HG02981 (cell line): Measurements from ENCODE around the gene INPP5A.

ENCODE experiments used
- ATAC-seq: cut with Tn5 transposase; IDR thresholded peaks from one replicate; pipeline ENCODE4 v1.9.1; 2021; ENCODE audit warnings: mild to moderate bottlenecking, moderate library complexity; ENCODE audit not compliant: unreplicated experiment

The INPP5A gene

DNA sequence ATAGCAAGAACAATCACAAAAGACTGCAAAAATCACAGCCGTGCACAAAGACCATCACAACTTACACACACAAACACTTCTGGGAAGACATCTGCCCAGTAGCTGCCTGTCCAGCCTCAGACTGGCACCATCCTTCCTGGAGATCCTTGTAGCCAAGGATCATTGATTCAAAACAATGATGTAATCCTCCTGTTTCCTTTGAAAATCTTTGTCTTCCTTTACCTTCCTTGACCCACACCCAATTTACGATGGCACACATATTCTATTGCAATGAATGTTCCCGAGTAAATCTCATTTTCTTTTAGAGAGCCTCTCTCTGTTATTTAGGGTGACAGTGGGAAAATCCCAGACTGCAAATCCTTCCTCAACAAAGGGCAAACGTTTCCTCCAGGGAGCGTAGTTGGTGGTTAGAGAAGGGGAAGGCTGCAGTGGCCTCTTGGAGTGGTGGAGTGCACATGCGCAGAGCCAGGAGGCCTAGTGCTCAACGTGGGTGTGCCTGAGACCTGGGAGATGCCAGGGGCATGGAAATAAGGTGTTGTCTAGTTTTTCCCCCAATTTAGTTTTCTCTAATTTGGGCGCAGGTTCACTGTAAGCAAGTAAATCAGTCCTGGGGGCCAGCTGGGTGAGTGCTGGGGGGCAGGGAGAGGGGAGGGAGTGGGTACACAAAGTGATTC, 3.1 kb upstream of the INPP5A start:
- no peak for ATAC-seq

DNA sequence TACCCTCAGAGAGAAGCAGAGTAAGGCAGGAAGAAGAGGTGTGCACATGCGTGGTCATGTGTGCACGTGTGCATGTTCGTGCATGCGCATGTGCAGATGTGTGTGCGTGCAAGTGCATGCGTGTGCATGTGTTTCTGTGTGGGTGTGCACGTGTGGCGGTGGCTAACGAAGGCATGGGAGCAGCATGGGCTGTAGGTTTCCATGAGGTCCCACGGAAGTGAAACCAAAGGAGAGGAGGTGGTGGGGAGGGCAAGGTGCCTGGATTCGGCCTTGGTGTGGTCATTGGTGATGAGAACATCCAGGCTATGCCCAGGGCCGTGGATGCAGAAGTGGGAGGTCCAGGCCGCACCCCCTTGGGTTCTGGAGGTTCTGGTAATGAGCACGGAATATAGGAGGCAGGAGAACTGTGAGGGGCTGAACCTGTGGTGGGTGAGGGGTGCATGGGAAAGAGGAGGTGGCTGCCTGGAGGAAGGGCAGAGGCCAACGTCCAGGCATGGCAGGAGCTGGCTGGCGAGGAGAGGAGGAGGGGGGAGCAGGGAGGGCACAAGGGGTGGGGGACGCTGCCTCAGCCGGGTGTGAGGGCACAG, 2.4 kb upstream of the INPP5A start:
- no peak for ATAC-seq

DNA sequence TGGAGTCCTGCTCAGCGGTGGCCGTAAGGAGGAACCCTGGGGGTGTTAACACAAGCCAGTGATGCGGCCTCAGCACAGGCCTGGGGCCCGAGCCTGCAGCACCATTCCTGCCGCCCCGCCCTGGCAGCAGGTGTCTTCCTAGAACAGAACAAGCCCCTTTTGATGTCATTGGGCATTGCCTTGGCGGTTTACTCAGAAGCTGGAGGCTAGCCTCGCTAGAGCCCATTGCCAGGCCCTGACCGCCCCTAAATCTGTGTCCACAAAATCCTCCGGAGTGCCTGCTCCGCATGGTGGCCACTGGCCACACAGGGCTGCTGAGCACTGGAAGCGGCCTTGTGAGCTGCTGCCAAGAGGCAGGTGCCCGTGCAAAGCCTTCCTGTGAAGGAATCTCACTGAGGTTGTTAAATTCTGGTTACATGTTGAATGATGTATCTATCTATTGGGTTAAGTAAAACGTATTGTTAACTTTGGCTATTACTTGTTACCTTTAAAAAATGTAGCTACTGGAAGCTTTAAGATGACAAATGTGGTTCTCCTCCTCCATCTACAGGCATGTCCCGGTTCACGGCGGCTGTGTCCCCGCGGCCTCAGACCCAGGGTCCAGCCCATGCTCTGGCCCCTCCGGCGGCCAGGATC, 1.2 kb upstream of the INPP5A start:
- no peak for ATAC-seq

DNA sequence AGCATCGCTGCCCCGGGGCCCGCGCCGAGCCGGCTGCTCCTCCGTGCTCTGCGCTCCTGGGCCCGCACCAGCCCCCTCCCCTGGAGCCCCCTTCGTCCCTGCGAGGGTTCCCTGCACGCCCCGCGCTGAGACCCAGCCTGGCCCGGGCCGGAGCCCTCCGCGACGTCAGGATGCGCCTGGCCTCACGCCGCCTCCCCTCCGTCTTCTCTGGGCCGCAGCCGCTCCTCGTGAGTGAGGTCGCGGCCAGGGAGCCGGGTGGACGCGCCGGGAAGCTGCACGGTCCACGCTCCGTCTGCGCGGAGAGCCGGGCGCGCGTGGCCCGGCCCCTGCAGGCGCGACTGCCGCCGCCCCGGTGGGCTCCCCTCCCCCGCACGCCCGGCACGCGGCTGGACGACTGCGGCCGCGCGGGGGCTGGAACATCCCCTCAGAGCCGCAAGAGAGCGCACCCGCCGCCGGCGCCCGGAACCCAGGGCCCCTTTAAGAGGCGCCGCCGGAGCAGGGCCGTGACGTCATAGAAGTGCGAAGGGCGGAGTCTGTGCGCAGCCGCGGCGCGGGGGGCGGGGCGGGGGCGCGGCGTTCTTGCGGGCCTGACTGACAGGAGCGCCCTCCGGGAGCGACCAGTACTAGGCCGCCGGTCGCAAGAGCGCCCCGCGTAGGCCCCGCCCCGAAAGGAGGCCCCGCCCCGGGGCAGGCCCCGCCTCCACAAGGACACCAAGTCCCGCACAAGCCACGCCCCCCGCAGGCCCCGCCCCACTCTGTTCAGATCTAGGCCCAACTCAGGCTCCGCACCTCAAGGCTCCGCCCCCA, 507 bp upstream of the INPP5A start:
- ATAC-seq, result peak; percentile 85

DNA sequence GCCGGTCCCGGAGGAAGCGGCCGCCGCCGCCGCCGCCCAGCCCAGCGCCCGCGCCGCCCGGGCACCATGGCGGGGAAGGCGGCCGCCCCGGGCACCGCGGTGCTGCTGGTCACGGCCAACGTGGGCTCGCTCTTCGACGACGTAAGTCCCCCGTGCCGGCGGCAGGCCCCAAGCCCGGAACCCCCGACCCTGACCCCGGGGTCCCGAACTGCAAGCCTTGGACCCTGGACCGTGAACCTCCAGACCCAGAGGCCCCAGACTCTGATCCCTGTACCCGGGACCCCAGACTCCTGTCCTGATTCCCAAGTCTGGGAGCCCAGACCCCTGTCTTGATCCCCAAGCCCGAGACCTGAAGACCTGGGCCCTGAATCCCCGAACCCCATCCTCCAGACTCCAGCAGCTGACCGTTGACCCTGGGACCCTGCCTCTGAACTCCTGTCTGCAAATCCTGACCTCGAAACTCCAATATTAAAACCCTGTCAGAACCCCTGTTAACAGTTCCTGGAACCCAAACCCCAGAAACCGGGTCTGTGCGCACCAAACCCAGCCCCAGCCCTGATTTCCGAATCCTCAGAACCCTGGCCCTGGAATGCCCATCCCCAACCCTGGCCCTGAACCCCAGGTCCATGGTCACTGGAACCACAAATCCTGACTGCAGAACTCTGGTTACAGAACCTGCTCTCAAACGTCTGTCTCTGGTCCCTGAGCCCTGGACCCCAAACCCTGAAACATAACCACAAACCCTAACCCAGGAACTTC, 623 bp downstream of the INPP5A start:
- ATAC-seq, result no peak

DNA sequence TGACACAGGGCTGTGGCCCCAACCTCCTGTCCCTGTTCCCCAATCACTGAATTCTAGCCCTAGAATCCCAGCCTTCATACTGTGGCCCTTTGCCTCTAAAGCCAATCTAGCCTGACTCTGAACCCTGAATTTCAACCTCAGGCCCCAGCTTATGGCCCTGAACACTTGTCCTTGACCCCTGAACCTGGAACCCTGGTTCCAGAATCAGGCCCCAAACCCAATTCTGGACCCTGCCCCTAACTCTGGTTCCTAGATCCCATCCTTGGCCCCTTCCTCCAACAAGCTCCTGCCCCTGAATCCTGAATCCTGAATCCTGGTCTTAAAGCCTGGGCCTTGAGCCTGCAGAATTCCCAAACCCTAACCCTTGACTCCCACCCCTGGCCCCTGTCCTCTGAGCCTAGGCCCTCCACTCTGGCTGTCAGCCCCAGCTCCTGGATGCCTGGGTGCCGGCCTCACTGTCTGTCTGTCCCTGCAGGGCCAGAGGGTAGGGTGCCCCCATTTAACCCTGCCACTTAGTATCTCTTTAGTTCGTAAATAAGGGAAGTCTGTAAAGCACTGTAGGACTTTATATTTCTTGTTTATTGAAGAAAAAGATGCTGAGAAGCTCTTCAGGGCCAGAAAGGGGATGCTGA, 1.3 kb downstream of the INPP5A start:
- ATAC-seq, result no peak

DNA sequence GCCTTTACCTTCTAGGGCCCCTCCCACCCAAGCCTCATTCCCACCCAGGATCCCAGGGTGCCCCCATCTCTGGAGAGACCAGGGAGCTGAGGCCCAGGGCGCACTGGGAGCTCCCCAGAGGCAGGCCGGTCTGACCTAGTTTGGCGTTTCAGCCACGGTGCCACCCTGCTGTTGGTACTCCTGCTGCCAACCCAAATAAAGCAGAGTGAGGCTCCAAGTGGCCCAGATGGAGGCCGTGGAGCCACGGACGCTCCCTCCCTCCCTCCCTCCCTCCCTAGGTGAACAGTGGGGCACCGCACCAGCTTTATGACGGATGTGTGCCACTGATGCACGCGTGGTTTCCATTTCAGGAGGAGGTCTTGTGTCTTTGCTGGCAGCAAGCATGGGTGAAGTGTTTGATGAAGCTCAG, 1.8 kb downstream of the INPP5A start:
- no peak for ATAC-seq

DNA sequence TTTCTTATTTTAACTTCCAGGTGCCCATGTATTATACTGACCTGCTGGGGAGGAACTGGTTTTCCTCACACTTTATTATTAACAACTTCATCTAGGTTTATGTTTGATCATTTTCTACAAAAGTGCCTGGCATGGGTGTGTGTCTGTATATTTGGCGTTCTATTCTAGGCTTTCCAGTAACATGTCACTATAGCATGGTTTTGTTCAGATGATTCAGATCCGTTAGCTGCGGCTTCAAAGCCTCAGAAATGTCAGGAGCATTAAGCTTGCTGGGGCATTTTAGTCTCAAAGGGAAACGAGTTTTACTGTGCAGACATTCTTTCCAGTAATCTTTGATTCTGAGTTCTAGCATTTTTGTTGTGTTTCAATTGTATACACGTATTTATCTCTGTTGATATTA, 2.3 kb downstream of the INPP5A start:
- no peak for ATAC-seq

DNA sequence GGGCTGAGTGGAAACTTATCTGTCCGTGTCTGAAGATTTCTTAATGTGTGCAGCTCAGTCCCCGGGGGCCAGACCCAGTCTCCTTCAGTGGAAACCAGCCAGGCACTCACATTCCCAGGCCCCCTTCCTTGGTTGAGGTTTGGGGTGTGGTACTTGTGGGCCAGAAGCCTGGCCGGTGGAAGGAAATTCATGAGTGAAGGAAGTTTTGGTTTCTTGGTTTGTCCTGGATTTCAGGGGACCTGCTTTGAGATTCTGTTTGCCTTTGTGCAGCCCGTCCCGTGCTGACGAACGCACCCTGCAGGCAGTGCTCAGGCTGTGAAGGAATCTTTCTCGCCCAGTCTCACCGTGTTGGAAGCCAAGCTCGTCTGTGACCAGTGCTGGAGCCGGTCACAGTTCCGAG, 2.9 kb downstream of the INPP5A start:
- ATAC-seq, result no peak

DNA sequence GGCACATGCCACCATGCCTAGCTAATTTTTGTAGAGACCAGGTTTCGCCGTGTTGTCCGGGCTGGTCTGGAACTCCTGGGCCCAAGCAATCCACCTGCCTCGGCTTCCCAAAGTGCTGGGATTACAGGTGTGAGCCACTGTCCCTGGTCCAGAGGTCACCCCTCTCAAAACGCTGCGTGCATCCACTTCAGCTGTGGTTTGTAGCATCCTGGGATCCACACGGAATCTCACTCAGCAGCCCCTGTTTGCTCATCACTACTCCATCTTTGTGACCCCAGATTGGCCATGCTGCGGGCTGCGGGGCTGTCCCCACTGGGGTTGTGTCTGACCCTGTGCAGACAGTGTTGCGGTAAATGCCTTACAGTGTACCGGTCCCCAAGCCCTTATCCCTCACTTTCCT, 3.5 kb downstream of the INPP5A start:
- no peak for ATAC-seq

DNA sequence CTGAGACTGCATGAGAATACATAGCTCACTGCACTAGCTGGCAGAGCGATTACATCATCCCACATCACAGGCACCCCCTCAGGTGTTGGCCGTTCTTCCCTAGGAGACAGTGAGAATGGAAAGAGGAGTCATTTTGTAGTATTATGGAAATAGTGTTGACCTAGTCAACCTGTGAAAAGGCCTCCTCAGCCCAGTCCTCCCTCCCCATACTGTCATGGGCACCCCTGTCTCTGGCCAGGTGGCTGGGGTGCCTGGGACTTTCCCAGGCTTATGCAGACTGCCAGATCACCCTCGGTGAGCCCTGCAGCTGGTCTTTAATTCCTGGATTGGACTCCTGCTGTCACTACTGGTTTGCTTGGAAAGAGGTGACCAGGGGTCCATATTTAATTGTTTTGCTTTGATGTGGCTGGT, 4.0 kb downstream of the INPP5A start:
- no peak for ATAC-seq

DNA sequence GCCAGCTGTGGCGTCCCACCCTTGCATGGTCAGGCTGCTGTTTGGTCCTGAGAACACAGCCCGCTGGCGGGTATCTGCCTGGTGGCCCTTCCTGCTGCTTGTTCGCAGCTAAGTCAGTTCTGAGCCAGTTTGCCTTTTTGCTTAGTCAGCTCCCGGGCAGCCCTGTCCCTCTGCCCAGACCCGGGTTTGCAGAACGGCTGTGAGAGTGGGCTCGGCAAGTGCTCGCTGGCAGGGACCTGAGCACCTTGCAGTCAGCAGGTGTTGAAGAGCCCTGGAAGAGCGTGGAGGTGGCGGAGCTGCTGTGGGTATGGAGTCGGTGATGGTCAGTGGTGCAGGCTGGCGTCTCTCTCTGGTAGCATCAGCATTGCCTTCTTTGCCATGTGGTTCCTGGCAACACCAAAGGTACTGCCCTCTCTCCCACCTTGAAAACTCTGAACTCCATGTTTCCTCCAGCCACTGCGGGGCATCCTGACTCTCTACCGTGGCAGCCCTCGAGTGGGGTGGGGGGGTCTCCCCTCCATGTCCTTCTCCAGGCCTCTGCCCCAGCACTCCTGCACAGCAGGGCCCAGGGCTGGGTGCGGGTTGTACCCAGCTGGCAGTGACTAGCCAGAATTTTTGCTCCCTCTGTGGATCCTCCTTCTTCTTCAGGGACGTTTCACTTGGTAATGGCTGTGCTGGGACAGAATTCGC, 4.6 kb downstream of the INPP5A start:
- no peak for ATAC-seq

DNA sequence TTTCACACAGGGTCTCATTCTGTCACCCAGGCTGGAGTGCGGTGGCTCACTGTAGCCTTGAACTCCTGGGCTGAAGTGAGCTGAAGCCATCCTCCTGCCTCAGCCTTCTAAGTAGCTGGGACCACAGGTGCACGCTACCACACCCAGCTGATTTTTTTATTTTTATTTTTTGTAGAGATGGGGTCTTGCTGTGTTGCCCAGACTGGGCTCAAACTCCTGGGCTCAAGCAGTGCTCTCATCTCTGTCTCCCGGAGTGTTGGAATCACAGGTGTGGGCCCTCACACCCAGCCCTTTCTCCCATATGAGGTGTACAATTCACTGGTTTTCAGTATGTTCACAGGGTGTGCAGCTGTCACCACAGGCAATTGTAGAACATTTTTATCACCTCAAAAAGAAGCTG, 5.2 kb downstream of the INPP5A start:
- no peak for ATAC-seq

DNA sequence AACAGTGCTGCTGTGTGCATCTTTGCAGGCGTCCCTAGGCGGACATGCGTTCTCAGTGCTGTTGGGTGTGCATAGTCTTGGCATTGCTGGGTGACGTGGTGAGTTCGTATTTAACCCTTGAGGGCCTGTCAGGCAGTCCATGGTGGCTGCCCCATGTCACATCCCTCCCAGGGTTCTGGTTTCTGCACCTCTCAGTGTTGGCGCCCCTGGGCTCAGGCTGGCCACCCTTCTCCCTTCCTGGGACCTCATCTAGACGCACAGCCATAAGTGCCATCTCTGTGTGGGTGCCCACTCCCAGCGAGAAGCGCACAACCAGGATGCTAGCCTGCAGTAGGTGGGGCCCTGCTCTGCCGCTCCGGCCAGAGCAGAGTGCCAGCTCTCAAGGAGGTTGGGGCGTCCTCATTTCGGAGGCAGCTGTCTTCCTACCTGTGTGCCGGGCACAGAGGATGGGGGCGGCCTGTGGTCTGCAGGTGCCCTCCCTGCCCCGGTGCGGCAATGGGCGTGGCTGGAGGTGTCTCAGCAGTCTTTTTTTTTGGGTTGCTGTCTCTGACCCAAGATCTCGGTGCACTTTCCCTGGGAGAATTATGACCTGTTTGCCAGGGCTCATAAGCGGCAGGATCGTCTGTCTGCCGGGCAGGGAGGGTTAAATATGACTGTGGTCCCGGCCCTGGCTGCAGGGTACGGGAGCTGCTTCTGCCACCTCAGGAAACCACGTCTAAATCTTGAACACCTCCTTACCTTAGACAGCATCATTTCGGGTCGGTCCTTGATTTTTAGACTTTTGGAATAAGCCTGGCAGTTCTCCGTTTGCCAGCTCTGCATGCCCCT, 6.5 kb downstream of the INPP5A start:
- no peak for ATAC-seq

DNA sequence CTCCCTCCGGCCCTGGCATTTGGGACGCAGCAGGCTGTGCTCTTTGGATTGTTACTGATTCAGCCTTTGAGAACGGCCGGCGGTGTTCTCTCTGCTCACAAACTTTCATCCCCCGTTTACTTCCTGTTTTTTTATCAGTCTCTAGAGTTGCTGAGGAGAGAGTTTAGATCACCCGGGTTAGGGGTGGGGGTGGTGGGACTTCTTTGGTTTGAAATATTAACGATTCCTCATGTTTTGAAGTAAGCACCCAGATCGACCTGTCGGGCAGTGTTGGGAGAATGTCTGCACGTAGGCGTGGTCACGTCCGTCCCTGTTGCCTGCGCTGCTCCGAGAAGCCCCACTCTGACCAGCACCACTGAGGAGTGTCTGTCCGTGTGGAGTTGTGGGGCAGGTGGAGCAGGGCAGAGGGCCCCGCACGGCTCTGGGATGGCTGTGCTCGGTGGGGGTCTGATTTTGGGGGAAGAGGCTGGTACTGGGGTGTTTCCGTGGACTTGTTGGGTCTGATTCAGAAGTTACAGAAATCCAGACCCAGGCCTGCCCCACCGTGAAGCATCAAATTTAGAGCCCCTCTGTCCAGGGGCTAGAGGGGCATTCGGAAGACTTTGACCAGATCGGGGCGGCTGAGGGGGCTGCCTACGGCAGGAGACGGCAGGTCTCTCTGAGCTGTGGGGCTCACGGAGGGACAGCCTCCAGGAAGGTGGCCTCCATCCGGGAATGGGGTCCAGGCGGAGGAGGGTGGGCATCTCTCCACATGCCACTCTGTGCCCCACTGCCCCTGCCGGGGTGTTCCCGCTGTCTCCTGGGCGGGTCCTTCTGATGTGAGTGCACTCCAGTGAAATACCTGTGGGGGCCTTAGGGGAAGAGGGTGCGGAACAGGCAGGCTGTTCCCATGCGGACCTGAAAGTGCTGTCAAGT, 7.4 kb downstream of the INPP5A start:
- no peak for ATAC-seq

DNA sequence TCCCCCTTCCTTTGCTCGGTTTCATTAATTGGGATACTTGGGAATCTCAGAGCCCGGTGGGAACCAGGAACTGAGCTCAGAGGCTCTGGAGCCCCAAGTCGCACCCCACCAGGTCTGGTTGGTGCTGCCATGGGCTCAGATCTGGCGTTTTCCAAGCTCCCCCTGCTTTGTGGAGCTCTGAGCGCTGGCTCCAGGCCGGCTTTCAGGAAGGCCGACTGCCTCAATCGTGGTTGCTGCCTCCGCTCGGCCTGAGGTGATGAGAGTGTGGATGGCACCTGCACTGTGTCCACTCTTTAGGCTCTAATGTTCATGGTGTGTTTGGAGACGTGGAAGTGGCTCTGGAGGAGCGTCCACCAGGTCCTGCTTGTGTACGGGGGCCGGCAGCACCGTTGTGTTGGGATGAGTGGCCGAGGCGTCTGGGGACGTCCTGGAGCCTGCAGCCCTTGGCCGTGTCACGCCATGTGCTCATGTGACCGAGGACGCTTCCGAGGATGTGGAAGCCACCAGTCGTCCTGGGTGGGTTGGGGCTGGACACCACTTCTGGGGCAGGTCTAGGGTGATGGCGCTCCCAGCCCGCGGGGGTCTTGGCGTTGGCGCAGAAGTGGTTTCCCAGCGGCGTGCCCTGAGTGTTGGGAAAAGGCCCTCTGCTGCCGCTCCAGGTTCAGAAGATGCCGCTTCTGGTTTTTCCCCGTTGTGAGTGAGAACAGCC, 8.2 kb downstream of the INPP5A start:
- ATAC-seq, result no peak
